ENCODE measurements around the gene HIPK3. TPM values are rescaled to one million over a fixed set of nuclear protein-coding genes. Genes with fewer than 3 reads are reported as not detected.

The HIPK3 gene
- total RNA-seq, 1 experiment from 2014 or later, result 64.8 TPM

GRCh38 chr11:33271059-33271458, 13.9 kb downstream of the HIPK3 start:
- DNase-seq, result no peak
- Histone ChIP-seq H4K20me1 (ENCODE audit: insufficient read depth) (peaks cover 39% of the 10 kb centered on the region), H3K79me2 (ENCODE audit: low read depth) (peaks cover 97% of the 10 kb centered on the region), H3K9me3 (ENCODE audit: insufficient read depth, low read depth) (0 out of 2 replicates have a peak, but pooled peaks cover 6% of the 10 kb centered on the region), H3K27ac (no peak overlapping the region), H3K36me3 (ENCODE audit: low read depth) (peaks cover 7% of the 10 kb centered on the region; the same call in 1 of the 2 replicates), H3F3A (ENCODE audit: insufficient read depth, low read depth) (peaks cover 17% of the 10 kb centered on the region), H3K4me3 (no peak overlapping the region), H3K27me3 (ENCODE audit: insufficient read depth, low read depth) (no peaks in the 10 kb centered on the region), H3K4me1 (replicated peaks; ENCODE audit: insufficient read depth) (peaks cover 36% of the 10 kb centered on the region), H3K9me2 (ENCODE audit: insufficient read depth) (peaks cover 5% of the 10 kb centered on the region; the same call in 1 of the 2 replicates), H3K4me2 (no peak overlapping the region), H2AFZ (no peak overlapping the region)
- POLR2A ChIA-PET (ENCODE audit: unreplicated experiment), result no interaction called here
- intact Hi-C loops (cut with micrococcal nuclease; ENCODE audit: unreplicated experiment), result no loop called here
- CTCF ChIA-PET, result no interaction called here
- BruUV-seq (replicated peaks), result no TSS peak
- no peak for TF ChIP-seq CTCF (conservative IDR thresholded peaks at IDR 0.05)
- TF ChIP-seq EZH2 (IDR thresholded peaks at IDR 0.05; ENCODE audit: low read depth), result no peak

- no TSS peak for BruUV-seq (replicated peaks)
- ChIA-PET POLR2A (ENCODE audit: unreplicated experiment) (no interaction called here), CTCF (no interaction called here)
- Histone ChIP-seq H3K36me3 (ENCODE audit: low read depth) (peaks cover 7% of the 10 kb centered on the region; the same call in 1 of the 2 replicates), H3K9me3 (ENCODE audit: insufficient read depth, low read depth) (peaks cover 6% of the 10 kb centered on the region; the same call in 1 of the 2 replicates), H3K4me1 (replicated peaks; ENCODE audit: insufficient read depth) (peaks cover 24% of the 10 kb centered on the region), H3F3A (ENCODE audit: insufficient read depth, low read depth) (peaks cover 8% of the 10 kb centered on the region), H4K20me1 (ENCODE audit: insufficient read depth) (peaks cover 49% of the 10 kb centered on the region), H3K4me2 (no peak overlapping the region), H3K9me2 (ENCODE audit: insufficient read depth) (peaks cover 5% of the 10 kb centered on the region; the same call in 1 of the 2 replicates), H3K4me3 (no peak overlapping the region), H3K27ac (no peak overlapping the region), H3K27me3 (ENCODE audit: insufficient read depth, low read depth) (no peaks in the 10 kb centered on the region), H2AFZ (no peak overlapping the region), H3K79me2 (ENCODE audit: low read depth) (peaks cover 96% of the 10 kb centered on the region)
- no peak for TF ChIP-seq CTCF (conservative IDR thresholded peaks at IDR 0.05)
- TF ChIP-seq EZH2 (IDR thresholded peaks at IDR 0.05; ENCODE audit: low read depth), result no peak
- no peak for DNase-seq
- intact Hi-C loops (cut with micrococcal nuclease; ENCODE audit: unreplicated experiment), result no loop called here
Measured at GRCh38 chr11:33272338-33273107, 15.3 kb downstream of the HIPK3 start.

- TF ChIP-seq CTCF (conservative IDR thresholded peaks at IDR 0.05) (no peak), EZH2 (IDR thresholded peaks at IDR 0.05; ENCODE audit: low read depth) (no peak)
- Histone ChIP-seq H3K9me2 (ENCODE audit: insufficient read depth) (peaks cover 5% of the 10 kb centered on the region; the same call in 1 of the 2 replicates), H3K79me2 (ENCODE audit: low read depth) (peaks cover 96% of the 10 kb centered on the region), H3K27me3 (ENCODE audit: insufficient read depth, low read depth) (no peaks in the 10 kb centered on the region), H3F3A (ENCODE audit: insufficient read depth, low read depth) (peaks cover 6% of the 10 kb centered on the region), H3K36me3 (ENCODE audit: low read depth) (peaks cover 7% of the 10 kb centered on the region; the same call in 1 of the 2 replicates), H3K4me1 (replicated peaks; ENCODE audit: insufficient read depth) (peaks cover 18% of the 10 kb centered on the region), H4K20me1 (ENCODE audit: insufficient read depth) (peaks cover 51% of the 10 kb centered on the region), H3K9me3 (ENCODE audit: insufficient read depth, low read depth) (peaks cover 6% of the 10 kb centered on the region; the same call in 1 of the 2 replicates), H3K4me2 (no peak overlapping the region), H3K4me3 (no peak overlapping the region), H3K27ac (no peak overlapping the region), H2AFZ (no peak overlapping the region)
- intact Hi-C loops (cut with micrococcal nuclease; ENCODE audit: unreplicated experiment), result no loop called here
- DNase-seq, result no peak
- CTCF ChIA-PET, result no interaction called here
- POLR2A ChIA-PET (ENCODE audit: unreplicated experiment), result interaction anchor here (0.6 kb wide), 2 partner anchors 8 to 113 kb away, joined by 3 to 11 read pairs; partner anchors contain the start of gene CSTF3
- no TSS peak for BruUV-seq (replicated peaks)
Measured at GRCh38 chr11:33273656-33274055, 16.5 kb downstream of the HIPK3 start.
